ENCODE data around the gene TNFRSF1B. TPM values are rescaled to one million over a fixed set of nuclear protein-coding genes. Genes with fewer than 3 reads are reported as not detected.

TNFRSF1B gene
- polyA plus RNA-seq, 1 donor from 2014 or later = not detected

GRCh38 chr1:12145616-12146342 lies 21.0 kb upstream of the TNFRSF1B start:
- H3K4me3 ChIP-seq (ENCODE audit: low read length) = no peak overlapping the region
- H3K9me2 ChIP-seq (ENCODE audit: insufficient read depth, low read length) = no peaks in the 10 kb centered on the region
- no peaks in the 10 kb centered on the region for H3K27me3 ChIP-seq (ENCODE audit: insufficient read depth, low read depth, low read length)
- H3F3A ChIP-seq (ENCODE audit: insufficient read depth, low read length, poor library complexity, severe bottlenecking) = no peaks in the 10 kb centered on the region
- no peaks in the 10 kb centered on the region for H4K20me1 ChIP-seq (ENCODE audit: insufficient read depth)
- no peak overlapping the region for H2AFZ ChIP-seq (ENCODE audit: low read depth, low read length)
- H3K36me3 ChIP-seq (ENCODE audit: insufficient read depth, low read length) = no peaks in the 10 kb centered on the region
- no peak overlapping the region for H3K9ac ChIP-seq (ENCODE audit: low read length)
- TF ChIP-seq POLR2AphosphoS5 (IDR thresholded peaks at IDR 0.05) = no peak
- TF ChIP-seq, protein P1, sequence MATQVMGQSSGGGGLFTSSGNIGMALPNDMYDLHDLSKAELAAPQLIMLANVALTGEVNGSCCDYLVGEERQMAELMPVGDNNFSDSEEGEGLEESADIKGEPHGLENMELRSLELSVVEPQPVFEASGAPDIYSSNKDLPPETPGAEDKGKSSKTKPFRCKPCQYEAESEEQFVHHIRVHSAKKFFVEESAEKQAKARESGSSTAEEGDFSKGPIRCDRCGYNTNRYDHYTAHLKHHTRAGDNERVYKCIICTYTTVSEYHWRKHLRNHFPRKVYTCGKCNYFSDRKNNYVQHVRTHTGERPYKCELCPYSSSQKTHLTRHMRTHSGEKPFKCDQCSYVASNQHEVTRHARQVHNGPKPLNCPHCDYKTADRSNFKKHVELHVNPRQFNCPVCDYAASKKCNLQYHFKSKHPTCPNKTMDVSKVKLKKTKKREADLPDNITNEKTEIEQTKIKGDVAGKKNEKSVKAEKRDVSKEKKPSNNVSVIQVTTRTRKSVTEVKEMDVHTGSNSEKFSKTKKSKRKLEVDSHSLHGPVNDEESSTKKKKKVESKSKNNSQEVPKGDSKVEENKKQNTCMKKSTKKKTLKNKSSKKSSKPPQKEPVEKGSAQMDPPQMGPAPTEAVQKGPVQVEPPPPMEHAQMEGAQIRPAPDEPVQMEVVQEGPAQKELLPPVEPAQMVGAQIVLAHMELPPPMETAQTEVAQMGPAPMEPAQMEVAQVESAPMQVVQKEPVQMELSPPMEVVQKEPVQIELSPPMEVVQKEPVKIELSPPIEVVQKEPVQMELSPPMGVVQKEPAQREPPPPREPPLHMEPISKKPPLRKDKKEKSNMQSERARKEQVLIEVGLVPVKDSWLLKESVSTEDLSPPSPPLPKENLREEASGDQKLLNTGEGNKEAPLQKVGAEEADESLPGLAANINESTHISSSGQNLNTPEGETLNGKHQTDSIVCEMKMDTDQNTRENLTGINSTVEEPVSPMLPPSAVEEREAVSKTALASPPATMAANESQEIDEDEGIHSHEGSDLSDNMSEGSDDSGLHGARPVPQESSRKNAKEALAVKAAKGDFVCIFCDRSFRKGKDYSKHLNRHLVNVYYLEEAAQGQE (IDR thresholded peaks at IDR 0.05; ENCODE audit: borderline replicate concordance) = no peak
- TF ChIP-seq EP300 (conservative IDR thresholded peaks at IDR 0.05; ENCODE audit: poor library complexity, severe bottlenecking) = no peak
- TF ChIP-seq RAD21 (conservative IDR thresholded peaks at IDR 0.05) = no peak
- no peak for TF ChIP-seq CTCF (IDR thresholded peaks at IDR 0.05; ENCODE audit: poor library complexity, severe bottlenecking)
- no peak for TF ChIP-seq SMC3 (conservative IDR thresholded peaks at IDR 0.05; ENCODE audit: poor library complexity)
- TF ChIP-seq EZH2 (IDR thresholded peaks at IDR 0.05; ENCODE audit: borderline replicate concordance, insufficient read depth, low read length, poor library complexity, severe bottlenecking) = no peak
- no peak for TF ChIP-seq MXI1 (conservative IDR thresholded peaks at IDR 0.05; ENCODE audit: poor library complexity, severe bottlenecking)
- no peak for TF ChIP-seq TAF1 (IDR thresholded peaks at IDR 0.05; ENCODE audit: low read depth)
- no peak overlapping the region for H3K4me2 ChIP-seq (ENCODE audit: low read length)
- no peak overlapping the region for H3K27ac ChIP-seq (ENCODE audit: low read length)
- no peaks in the 10 kb centered on the region for H3K79me2 ChIP-seq (replicated peaks; ENCODE audit: insufficient read depth, low read length)
- no peaks in the 10 kb centered on the region for H3K9me3 ChIP-seq (ENCODE audit: low read length)

DNA sequence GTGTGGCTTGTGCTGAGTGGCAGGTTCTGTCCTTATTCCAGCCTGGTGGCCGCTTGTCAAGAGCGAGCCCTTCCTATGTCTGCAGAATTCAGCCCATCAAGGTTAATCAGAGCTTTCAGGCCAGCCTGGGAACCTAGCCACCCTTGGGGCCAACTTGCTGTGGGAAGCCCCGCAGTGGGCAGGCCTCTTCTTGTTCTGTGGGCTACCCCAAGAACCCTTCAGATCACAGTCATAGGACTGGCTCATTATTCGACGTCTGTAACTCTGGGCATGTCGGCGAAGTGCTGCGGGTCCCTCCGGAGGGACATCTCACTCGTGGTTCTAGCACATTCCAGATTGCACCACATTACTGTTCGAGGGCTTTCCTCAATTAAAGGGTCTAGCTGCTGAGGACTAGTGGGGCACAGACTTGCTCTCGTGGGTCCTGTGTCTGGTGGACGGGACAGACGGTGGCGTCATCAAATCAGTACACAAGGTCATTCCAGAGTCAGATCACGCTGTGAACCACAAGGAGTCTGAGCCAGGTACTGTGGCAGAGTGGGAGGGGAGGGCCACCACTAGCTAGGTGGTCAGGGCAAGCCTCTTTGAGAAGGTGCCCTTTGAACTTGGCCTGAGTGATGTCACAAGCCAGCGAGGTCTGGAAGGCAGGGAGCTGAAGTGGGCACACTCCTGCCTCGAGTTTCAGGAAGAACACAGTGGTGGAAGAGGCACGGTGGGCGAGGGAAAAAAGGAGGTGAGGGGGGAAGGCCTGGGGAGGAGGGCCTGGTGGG lies 20.3 kb upstream of the TNFRSF1B start:
- no peak overlapping the region for H3K4me3 ChIP-seq (ENCODE audit: low read length)
- H3K9ac ChIP-seq (ENCODE audit: low read length) = no peak overlapping the region
- no peaks in the 10 kb centered on the region for H3F3A ChIP-seq (ENCODE audit: insufficient read depth, low read length, poor library complexity, severe bottlenecking)
- H3K79me2 ChIP-seq (replicated peaks; ENCODE audit: insufficient read depth, low read length) = no peaks in the 10 kb centered on the region
- H3K4me2 ChIP-seq (ENCODE audit: low read length) = no peak overlapping the region
- H3K36me3 ChIP-seq (ENCODE audit: insufficient read depth, low read length) = no peaks in the 10 kb centered on the region
- H2AFZ ChIP-seq (ENCODE audit: low read depth, low read length) = no peak overlapping the region
- H4K20me1 ChIP-seq (ENCODE audit: insufficient read depth) = no peaks in the 10 kb centered on the region
- H3K27me3 ChIP-seq (ENCODE audit: insufficient read depth, low read depth, low read length) = no peaks in the 10 kb centered on the region
- H3K9me3 ChIP-seq (ENCODE audit: low read length) = no peaks in the 10 kb centered on the region
- TF ChIP-seq TAF1 (IDR thresholded peaks at IDR 0.05; ENCODE audit: low read depth) = no peak
- TF ChIP-seq POLR2AphosphoS5 (IDR thresholded peaks at IDR 0.05) = no peak
- no peak for TF ChIP-seq MXI1 (conservative IDR thresholded peaks at IDR 0.05; ENCODE audit: poor library complexity, severe bottlenecking)
- no peak for TF ChIP-seq EZH2 (IDR thresholded peaks at IDR 0.05; ENCODE audit: borderline replicate concordance, insufficient read depth, low read length, poor library complexity, severe bottlenecking)
- TF ChIP-seq, protein P1 (IDR thresholded peaks at IDR 0.05; ENCODE audit: borderline replicate concordance) = no peak
- no peak for TF ChIP-seq EP300 (conservative IDR thresholded peaks at IDR 0.05; ENCODE audit: poor library complexity, severe bottlenecking)
- TF ChIP-seq SMC3 (conservative IDR thresholded peaks at IDR 0.05; ENCODE audit: poor library complexity) = no peak
- H3K27ac ChIP-seq (ENCODE audit: low read length) = no peak overlapping the region
- H3K9me2 ChIP-seq (ENCODE audit: insufficient read depth, low read length) = no peaks in the 10 kb centered on the region

Measured in neural cell (in vitro differentiated cells).